Activated naive CD8-positive, alpha-beta T cell treated with anti-CD3 and anti-CD28 coated beads for 36 hours (primary cell): ENCODE data around the gene WDR70. TPM values are rescaled to one million over a fixed set of nuclear protein-coding genes. Genes with fewer than 3 reads are reported as not detected.
A peak's percentile ranks its signal among the peaks of the same experiment; 100 is the strongest.
"Not testable (repeated sequence)": the region's sequence is repeated elsewhere in the genome, so short reads cannot be mapped to it uniquely, and the experiment has no call there.

ENCODE experiments used
- DNase-seq: peaks from one replicate; pipeline ENCODE4 v3.0.0; 2021
- H3K27ac Mint-ChIP-seq: one replicate; pipeline ENCODE4 v1.8.0; 2022; ENCODE audit warnings: mild to moderate bottlenecking, moderate library complexity, mixed read lengths
- H3K27me3 Mint-ChIP-seq: one replicate; pipeline ENCODE4 v1.8.0; 2022; ENCODE audit warnings: mild to moderate bottlenecking, mixed read lengths
- H3K36me3 Mint-ChIP-seq: one replicate; pipeline ENCODE4 v1.8.0; 2021; ENCODE audit warnings: mild to moderate bottlenecking, mixed read lengths
- H3K4me1 Mint-ChIP-seq: one replicate; pipeline ENCODE4 v1.8.0; 2021; ENCODE audit warnings: mixed read lengths
- H3K4me3 Mint-ChIP-seq: one replicate; pipeline ENCODE4 v1.8.0; 2022; ENCODE audit warnings: mild to moderate bottlenecking, moderate library complexity, mixed read lengths
- H3K9me3 Mint-ChIP-seq: one replicate; pipeline ENCODE4 v1.8.0; 2022; ENCODE audit warnings: mixed read lengths
- total RNA-seq, 2 experiments: library from RNA; stranded (reverse); gene quantifications; one replicate each; pipeline ENCODE4 v1.2.3, GENCODE V29; 2021

Gene WDR70
- 10 to 100 TPM; 36.2 to 36.8 TPM for total RNA-seq

- Mint-ChIP-seq H3K4me3 (peak within 1 kb of the TSS; percentile 97), H3K27ac (peak within 1 kb of the TSS; percentile 66)
- H3K4me1 Mint-ChIP-seq, H3K36me3 Mint-ChIP-seq, H3K9me3 Mint-ChIP-seq, H3K27me3 Mint-ChIP-seq: not testable (repeated sequence)
- DNase-seq, result peak; percentile 83
Measured at GRCh38 chr5:37379100-37379628, at the start of gene WDR70. Gene WDR70 (plus strand): TSS chr5:37379318. CDS start chr5:37379368, 50 bp downstream.

- not testable (repeated sequence) for H3K4me3 Mint-ChIP-seq, H3K9me3 Mint-ChIP-seq, H3K4me1 Mint-ChIP-seq, H3K27me3 Mint-ChIP-seq, DNase-seq, H3K27ac Mint-ChIP-seq
- H3K36me3 Mint-ChIP-seq, result peaks cover 24% of the 10 kb centered on the region
Measured at GRCh38 chr5:37334754-37335153, 44.4 kb upstream of the WDR70 start.

DNA sequence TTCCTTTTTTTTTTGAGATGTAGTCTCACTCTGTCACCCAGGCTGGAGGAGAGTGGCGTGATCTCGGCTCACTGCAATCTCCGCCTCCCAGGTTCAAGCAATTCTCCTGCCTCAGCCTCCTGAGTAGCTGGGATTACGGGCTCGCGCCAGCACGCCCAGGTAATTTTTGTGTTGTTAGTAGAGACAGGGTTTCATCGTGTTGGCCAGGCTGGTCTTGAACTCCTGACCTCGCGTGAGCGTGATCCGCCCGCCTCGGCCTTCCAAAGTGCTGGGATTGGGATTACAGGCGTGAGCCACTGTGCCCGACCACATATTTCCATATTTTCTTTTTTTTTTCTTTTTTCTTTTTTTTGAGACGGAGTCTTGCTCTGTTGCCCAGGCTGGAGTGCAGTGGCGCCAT, 36.4 kb upstream of the WDR70 start:
- not testable (repeated sequence) for H3K4me3 Mint-ChIP-seq, H3K27me3 Mint-ChIP-seq, H3K9me3 Mint-ChIP-seq, DNase-seq, H3K4me1 Mint-ChIP-seq, H3K27ac Mint-ChIP-seq
- peaks cover 27% of the 10 kb centered on the region for H3K36me3 Mint-ChIP-seq

GRCh38 chr5:37355161-37355560, 24.0 kb upstream of the WDR70 start:
- H3K27ac Mint-ChIP-seq, result no peak overlapping the region
- no peaks in the 10 kb centered on the region for H3K4me1 Mint-ChIP-seq
- no peak overlapping the region for H3K4me3 Mint-ChIP-seq
- DNase-seq, result no peak
- H3K9me3 Mint-ChIP-seq, result no peaks in the 10 kb centered on the region
- H3K27me3 Mint-ChIP-seq, result no peaks in the 10 kb centered on the region
- no peaks in the 10 kb centered on the region for H3K36me3 Mint-ChIP-seq

- Mint-ChIP-seq H3K27ac (peak overlapping the region; percentile 98), H3K9me3 (no peaks in the 10 kb centered on the region), H3K36me3 (peaks cover 26% of the 10 kb centered on the region), H3K4me1 (peaks cover 26% of the 10 kb centered on the region), H3K27me3 (no peaks in the 10 kb centered on the region), H3K4me3 (peak overlapping the region; percentile 98)
- no peak for DNase-seq
Measured at GRCh38 chr5:37370550-37370863, 8.6 kb upstream of the WDR70 start.

DNA sequence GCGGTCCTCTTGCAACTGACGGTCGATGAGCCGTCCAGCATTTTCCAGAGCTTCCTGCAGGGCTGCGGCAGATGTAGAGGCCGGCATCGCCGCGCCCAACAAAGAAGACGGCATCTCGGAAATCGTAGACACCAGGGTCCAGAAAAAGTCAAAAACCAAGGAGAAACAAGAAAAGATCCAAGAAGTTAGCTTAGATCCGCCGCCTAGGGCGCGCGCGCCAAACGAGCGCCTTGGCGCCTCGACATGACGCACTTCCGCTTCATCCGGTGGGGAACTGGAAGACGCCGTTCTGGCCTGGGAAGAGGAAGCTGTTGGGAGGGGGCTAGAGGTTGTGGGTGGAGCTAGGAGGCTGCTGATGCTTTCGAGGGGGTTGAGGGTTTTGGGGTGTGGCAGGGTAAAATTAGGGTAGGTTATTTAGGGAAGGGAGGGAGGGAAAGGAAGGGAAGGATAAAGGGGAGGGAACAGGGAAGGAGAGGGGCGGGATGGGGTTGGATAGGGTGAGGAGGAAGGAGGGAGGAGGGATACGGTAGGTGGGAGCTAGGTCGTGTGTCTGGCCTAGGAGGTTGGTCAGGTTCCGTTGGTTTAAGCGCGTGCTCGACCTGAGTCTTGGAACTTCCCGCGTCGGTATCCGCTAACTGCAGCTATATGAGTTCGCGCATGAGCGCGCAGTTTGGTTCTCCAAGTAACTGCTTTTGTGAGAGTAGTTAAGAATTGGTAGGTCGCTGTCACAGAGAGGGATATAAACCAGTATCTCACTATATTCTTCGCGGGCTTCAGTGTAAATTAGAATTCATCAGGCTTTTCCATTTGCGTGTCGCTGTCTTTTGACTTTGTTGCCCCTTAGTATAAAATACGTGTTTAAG, 8.0 kb upstream of the WDR70 start, which contains the start of gene NUP155:
Gene NUP155, minus strand, starts transcription at position 243 of the 863 bp plus-strand sequence. Its CDS starts 129 bp downstream, at position 114.
- Mint-ChIP-seq H3K4me1 (peaks cover 24% of the 10 kb centered on the region), H3K9me3 (no peaks in the 10 kb centered on the region), H3K4me3 (peak within 1 kb of the TSS; percentile 98), H3K36me3 (peaks cover 26% of the 10 kb centered on the region), H3K27me3 (no peaks in the 10 kb centered on the region), H3K27ac (peak within 1 kb of the TSS; percentile 98)
- DNase-seq, result peak; percentile 90

GRCh38 chr5:37375091-37375490, 4.0 kb upstream of the WDR70 start:
- H3K27ac Mint-ChIP-seq, result no peak overlapping the region
- H3K9me3 Mint-ChIP-seq, result no peaks in the 10 kb centered on the region
- H3K36me3 Mint-ChIP-seq, result peaks cover 4% of the 10 kb centered on the region
- H3K4me1 Mint-ChIP-seq, result peaks cover 10% of the 10 kb centered on the region
- H3K4me3 Mint-ChIP-seq, result no peak overlapping the region
- DNase-seq, result no peak
- H3K27me3 Mint-ChIP-seq, result no peaks in the 10 kb centered on the region

GRCh38 chr5:37378066-37378465, 1.1 kb upstream of the WDR70 start:
- H3K27me3 Mint-ChIP-seq, H3K27ac Mint-ChIP-seq, H3K9me3 Mint-ChIP-seq, H3K4me1 Mint-ChIP-seq, DNase-seq, H3K36me3 Mint-ChIP-seq: not testable (repeated sequence)
- peak overlapping the region; percentile 97 for H3K4me3 Mint-ChIP-seq

- Mint-ChIP-seq H3K4me3 (no peak overlapping the region), H3K4me1 (peaks cover 1% of the 10 kb centered on the region), H3K9me3 (no peaks in the 10 kb centered on the region), H3K27me3 (no peaks in the 10 kb centered on the region), H3K36me3 (peaks cover 9% of the 10 kb centered on the region), H3K27ac (no peak overlapping the region)
- no peak for DNase-seq
Measured at GRCh38 chr5:37391591-37391990, 12.5 kb downstream of the WDR70 start.

GRCh38 chr5:37396352-37396751, 17.2 kb downstream of the WDR70 start:
- DNase-seq, result no peak
- no peaks in the 10 kb centered on the region for H3K9me3 Mint-ChIP-seq
- H3K4me1 Mint-ChIP-seq, result peaks cover 1% of the 10 kb centered on the region
- H3K27me3 Mint-ChIP-seq, result no peaks in the 10 kb centered on the region
- H3K4me3 Mint-ChIP-seq, result no peak overlapping the region
- H3K36me3 Mint-ChIP-seq, result peaks cover 9% of the 10 kb centered on the region
- H3K27ac Mint-ChIP-seq, result no peak overlapping the region

GRCh38 chr5:37400501-37400900, 21.4 kb downstream of the WDR70 start:
- no peak for DNase-seq
- Mint-ChIP-seq H3K4me3 (no peak overlapping the region), H3K36me3 (peaks cover 2% of the 10 kb centered on the region), H3K9me3 (no peaks in the 10 kb centered on the region), H3K4me1 (no peaks in the 10 kb centered on the region), H3K27me3 (no peaks in the 10 kb centered on the region), H3K27ac (no peak overlapping the region)

DNA sequence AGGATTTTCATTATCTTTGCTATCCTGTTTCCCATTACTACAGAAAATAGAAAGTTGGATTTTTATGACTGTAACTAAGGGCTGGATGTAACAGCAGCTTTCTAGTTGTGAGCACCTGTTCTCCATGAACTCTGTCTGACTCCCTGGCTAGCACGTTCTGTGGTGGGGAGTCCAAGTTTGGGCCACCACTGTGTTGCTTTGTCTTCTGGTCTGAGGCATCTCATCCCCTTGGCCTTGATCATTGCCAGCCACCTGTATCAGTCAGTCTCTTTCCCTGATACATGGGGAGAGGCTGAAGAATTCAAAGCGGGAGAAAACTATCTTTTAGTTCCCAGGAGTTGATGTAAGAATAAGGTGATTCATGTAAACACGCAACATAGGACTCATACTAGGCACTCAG, 33.4 kb downstream of the WDR70 start:
- no peaks in the 10 kb centered on the region for H3K4me1 Mint-ChIP-seq
- H3K36me3 Mint-ChIP-seq, result peaks cover 7% of the 10 kb centered on the region
- no peaks in the 10 kb centered on the region for H3K27me3 Mint-ChIP-seq
- no peaks in the 10 kb centered on the region for H3K9me3 Mint-ChIP-seq
- no peak overlapping the region for H3K4me3 Mint-ChIP-seq
- DNase-seq, result no peak
- H3K27ac Mint-ChIP-seq, result no peak overlapping the region

DNA sequence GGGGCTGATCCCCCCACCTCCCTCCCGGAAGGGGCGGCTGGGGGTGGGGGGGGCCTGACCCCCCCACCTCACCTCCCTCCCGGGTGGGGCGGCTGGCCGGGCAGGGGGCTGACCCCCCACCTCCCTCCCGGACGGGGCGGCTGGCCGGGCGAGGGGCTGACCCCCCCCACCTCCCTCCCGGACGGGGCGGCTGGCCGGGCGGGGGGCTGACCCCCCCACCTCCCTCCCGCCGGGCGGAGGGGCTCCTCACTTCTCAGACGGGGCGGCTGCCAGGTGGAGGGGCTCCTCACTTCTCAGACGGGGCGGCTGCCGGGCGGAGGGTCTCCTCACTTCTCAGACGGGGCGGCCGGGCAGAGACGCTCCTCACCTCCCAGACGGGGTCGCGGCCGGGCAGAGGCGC, 36.3 kb downstream of the WDR70 start:
- H3K36me3 Mint-ChIP-seq, result peaks cover 16% of the 10 kb centered on the region
- H3K4me1 Mint-ChIP-seq, DNase-seq, H3K27ac Mint-ChIP-seq, H3K27me3 Mint-ChIP-seq, H3K4me3 Mint-ChIP-seq, H3K9me3 Mint-ChIP-seq: not testable (repeated sequence)

DNA sequence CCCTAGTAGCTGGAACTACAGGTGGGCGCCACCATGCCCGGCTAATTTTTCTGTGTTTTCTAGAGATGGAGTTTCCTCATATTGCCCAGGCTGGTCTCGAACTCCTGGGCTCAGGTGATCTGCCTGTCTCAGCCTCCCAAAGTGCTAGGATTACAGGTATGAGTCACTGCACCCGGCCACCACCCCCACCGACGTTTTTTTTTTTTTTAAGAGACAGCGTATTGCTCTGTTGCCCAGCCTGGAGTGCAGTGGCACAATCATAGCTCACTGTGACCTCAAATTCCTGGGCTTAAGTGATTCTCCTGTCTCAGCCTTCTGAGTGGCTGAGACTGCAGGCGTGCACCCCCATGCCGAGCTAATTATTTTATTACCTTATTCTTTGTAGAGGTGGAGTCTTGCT, 38.2 kb downstream of the WDR70 start:
- H3K27ac Mint-ChIP-seq, result no peak overlapping the region
- no peak for DNase-seq
- peaks cover 8% of the 10 kb centered on the region for H3K4me1 Mint-ChIP-seq
- H3K9me3 Mint-ChIP-seq, result no peaks in the 10 kb centered on the region
- peaks cover 16% of the 10 kb centered on the region for H3K36me3 Mint-ChIP-seq
- H3K4me3 Mint-ChIP-seq, result no peak overlapping the region
- H3K27me3 Mint-ChIP-seq, result no peaks in the 10 kb centered on the region

GRCh38 chr5:37424441-37424840, 45.3 kb downstream of the WDR70 start:
- no peak for DNase-seq
- Mint-ChIP-seq H3K4me1 (peaks cover 13% of the 10 kb centered on the region), H3K4me3 (no peak overlapping the region), H3K36me3 (peaks cover 13% of the 10 kb centered on the region), H3K9me3 (no peaks in the 10 kb centered on the region), H3K27ac (no peak overlapping the region), H3K27me3 (no peaks in the 10 kb centered on the region)

DNA sequence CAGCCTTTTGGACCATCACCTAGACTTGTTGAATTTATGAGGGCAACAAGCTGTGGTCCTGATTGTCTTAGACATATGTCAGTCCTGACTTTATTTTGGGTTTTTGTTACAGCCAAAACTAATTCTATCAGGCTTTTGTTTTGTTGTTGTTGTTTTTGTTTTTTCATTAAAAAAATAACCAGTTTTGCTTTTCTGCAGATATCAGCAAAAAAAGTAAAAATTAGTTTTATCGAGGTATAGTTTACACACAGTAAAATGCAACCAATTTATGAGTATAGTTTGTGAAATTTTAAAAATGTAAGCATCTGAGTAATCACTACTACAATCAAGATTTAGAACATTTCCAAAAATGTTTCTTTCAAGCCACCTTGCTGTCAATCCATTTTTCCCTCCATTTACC, 48.9 kb downstream of the WDR70 start:
- no peaks in the 10 kb centered on the region for H3K9me3 Mint-ChIP-seq
- no peak overlapping the region for H3K4me3 Mint-ChIP-seq
- peaks cover 4% of the 10 kb centered on the region for H3K4me1 Mint-ChIP-seq
- no peak overlapping the region for H3K27ac Mint-ChIP-seq
- no peak for DNase-seq
- peaks cover 11% of the 10 kb centered on the region for H3K36me3 Mint-ChIP-seq
- H3K27me3 Mint-ChIP-seq, result no peaks in the 10 kb centered on the region
